Measurements from ENCODE around the gene SIRPD.

Gene SIRPD

DNA sequence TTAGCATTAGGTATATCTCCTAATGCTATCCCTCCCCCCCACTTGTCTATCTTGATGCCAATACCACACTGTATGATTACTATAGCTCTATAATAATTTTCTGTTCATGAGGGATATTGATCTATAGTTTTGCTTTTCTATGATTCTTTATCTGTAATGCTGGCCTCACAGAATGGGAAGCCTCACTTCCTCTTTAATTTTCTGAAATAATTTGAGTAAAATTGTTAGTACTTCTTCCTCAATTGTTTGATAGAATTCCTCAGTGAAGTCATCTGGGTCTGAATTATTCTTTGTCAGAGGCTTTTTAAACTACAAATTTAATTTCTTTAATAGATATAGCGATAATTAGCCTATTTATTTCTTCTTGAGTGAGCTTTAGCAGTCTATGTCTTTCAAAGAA lies 31.2 kb downstream of the SIRPD start:
- TF ChIP-seq, protein P1, sequence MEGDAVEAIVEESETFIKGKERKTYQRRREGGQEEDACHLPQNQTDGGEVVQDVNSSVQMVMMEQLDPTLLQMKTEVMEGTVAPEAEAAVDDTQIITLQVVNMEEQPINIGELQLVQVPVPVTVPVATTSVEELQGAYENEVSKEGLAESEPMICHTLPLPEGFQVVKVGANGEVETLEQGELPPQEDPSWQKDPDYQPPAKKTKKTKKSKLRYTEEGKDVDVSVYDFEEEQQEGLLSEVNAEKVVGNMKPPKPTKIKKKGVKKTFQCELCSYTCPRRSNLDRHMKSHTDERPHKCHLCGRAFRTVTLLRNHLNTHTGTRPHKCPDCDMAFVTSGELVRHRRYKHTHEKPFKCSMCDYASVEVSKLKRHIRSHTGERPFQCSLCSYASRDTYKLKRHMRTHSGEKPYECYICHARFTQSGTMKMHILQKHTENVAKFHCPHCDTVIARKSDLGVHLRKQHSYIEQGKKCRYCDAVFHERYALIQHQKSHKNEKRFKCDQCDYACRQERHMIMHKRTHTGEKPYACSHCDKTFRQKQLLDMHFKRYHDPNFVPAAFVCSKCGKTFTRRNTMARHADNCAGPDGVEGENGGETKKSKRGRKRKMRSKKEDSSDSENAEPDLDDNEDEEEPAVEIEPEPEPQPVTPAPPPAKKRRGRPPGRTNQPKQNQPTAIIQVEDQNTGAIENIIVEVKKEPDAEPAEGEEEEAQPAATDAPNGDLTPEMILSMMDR (IDR thresholded peaks at IDR 0.05; ENCODE audit: low read depth, low read length) = no peak
- no peak overlapping the region for H3K4me3 ChIP-seq (ENCODE audit: low read depth, low read length)

DNA sequence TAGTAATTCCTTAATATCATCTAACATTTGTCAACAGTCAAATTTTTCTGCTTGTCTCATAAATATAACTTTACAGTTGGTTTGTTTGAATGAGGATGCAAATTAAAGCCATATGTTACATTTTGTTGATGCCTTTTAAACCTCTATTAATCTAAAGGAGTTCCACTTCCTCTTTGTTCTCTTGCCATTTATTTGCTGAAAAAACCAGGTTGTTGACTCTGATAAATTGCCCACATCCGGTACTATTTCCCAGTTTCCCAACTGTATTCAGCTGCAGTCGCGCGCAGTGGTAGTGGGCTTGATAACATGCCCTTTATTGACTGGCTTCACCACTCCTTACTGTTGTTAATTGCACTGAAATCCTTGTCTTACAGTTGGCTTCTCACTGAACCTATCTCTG lies 33.5 kb downstream of the SIRPD start:
- TF ChIP-seq, protein P1 (IDR thresholded peaks at IDR 0.05; ENCODE audit: low read depth, low read length) = no peak
- H3K4me3 ChIP-seq (ENCODE audit: low read depth, low read length) = no peak overlapping the region

DNA sequence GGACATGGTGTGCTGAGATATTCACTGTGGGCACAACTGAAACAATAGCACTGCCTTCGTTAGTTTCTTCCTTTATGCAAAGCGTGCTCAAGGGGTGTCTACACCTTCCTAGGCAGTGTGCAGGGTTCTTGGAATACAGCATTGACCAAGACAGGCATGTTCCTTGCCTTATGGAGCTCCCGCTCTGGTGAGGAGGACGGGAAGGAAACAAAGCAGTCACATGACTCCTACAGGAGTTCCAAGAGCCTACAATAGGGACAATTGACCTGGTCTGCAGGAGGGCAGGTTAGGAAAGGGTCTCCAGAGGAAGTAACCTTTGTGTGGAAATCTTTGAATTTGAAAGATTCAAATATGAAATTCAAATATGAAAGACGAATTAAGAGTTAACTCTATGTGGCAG lies 40.5 kb downstream of the SIRPD start:
- H3K4me3 ChIP-seq (ENCODE audit: low read depth, low read length) = no peak overlapping the region
- TF ChIP-seq, protein P1 (IDR thresholded peaks at IDR 0.05; ENCODE audit: low read depth, low read length) = no peak

DNA sequence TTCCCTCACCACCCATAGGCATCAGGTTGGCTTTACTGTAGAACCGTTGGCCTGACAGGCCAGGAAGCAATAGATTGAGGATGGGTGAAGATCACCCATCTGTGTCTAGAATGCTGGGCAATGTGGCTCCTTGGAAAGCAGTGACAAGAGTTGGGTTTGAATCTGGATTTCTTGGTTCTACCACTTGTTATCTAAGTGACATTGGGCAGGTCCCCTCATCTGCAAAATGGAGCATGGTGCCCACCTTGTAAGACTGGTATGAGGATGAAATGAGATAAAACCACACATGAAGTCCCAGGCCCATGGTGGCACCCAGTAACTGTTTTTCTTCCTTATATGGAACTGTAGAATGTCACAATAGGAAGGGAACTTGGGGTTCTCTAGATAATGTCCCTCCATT lies 43.7 kb downstream of the SIRPD start:
- TF ChIP-seq, protein P1 (IDR thresholded peaks at IDR 0.05; ENCODE audit: low read depth, low read length) = no peak
- H3K4me3 ChIP-seq (ENCODE audit: low read depth, low read length) = no peak overlapping the region

DNA sequence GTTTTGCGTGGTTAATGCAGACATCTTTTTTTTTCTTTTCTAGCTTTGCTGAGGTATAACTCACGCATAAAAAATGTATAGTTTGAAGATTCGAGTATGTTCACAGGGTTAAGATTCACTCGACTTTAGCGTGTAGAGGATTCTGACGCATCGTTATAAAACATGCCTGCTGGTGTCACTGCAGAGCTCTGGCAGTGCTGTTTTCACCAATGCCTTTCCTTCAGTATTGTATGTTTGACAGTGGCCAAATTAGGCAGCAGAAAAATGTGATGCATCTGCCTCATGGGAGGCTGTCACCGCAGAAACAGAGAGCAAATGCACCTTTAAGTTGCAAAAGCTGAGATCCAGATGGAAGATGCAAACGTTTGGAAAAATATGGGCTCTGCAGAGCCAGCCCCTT lies 48.3 kb downstream of the SIRPD start:
- TF ChIP-seq, protein P1 (IDR thresholded peaks at IDR 0.05; ENCODE audit: low read depth, low read length) = no peak
- no peak overlapping the region for H3K4me3 ChIP-seq (ENCODE audit: low read depth, low read length)

DNA sequence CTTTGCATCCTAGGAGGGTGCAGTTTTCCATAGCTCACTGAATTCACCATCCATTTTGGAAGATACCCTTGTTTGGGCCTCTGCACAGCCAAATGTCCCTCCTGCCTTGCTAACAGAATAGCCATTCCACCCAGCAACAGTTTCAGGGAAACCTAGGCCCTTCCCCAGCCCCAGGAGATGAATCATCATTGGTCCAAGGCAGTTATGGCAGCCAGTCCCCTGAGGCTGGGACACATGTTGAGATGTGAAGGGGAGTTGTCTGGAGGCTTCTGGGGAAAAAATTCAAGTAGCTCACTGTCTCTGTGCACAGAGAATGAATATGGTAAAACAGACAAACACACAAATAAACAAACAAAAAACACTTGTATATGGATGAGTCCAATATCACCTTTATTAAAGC lies 48.9 kb downstream of the SIRPD start:
- TF ChIP-seq, protein P1 (IDR thresholded peaks at IDR 0.05; ENCODE audit: low read depth, low read length) = no peak
- H3K4me3 ChIP-seq (ENCODE audit: low read depth, low read length) = no peak overlapping the region

DNA sequence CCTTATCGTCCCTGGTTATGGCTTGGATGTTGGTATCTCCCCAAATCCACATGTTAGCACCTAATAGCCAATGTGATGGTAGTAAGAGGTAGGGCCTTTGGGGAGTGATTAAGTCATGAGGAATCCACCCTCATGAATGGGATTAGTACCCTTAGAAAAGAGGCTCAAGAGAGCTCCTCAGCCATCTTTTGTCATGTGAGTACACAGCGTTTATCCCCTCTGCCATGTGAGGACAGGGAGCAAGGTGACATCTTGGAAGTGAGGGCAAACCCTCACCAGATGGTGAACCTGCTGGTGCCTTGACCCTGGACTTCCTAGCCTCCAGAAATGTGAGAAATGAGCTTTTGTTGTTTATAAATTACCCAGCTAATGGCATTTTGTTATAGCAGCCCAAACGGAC lies 50.2 kb downstream of the SIRPD start:
- TF ChIP-seq, protein P1 (IDR thresholded peaks at IDR 0.05; ENCODE audit: low read depth, low read length) = no peak
- H3K4me3 ChIP-seq (ENCODE audit: low read depth, low read length) = no peak overlapping the region
